ENCODE data around the gene UGT1A5.

GRCh38 chr2:233779722-233780121 is 67.0 kb downstream of the UGT1A5 start:
- TF ChIP-seq, protein P1, sequence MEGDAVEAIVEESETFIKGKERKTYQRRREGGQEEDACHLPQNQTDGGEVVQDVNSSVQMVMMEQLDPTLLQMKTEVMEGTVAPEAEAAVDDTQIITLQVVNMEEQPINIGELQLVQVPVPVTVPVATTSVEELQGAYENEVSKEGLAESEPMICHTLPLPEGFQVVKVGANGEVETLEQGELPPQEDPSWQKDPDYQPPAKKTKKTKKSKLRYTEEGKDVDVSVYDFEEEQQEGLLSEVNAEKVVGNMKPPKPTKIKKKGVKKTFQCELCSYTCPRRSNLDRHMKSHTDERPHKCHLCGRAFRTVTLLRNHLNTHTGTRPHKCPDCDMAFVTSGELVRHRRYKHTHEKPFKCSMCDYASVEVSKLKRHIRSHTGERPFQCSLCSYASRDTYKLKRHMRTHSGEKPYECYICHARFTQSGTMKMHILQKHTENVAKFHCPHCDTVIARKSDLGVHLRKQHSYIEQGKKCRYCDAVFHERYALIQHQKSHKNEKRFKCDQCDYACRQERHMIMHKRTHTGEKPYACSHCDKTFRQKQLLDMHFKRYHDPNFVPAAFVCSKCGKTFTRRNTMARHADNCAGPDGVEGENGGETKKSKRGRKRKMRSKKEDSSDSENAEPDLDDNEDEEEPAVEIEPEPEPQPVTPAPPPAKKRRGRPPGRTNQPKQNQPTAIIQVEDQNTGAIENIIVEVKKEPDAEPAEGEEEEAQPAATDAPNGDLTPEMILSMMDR (conservative IDR thresholded peaks at IDR 0.05; ENCODE audit: low read length), result no peak
- TF ChIP-seq EZH2phosphoT487 (IDR thresholded peaks at IDR 0.05; ENCODE audit: borderline replicate concordance), result no peak
